Endothelial cell of umbilical vein (primary cell): ENCODE data around the gene SP6. TPM values are rescaled to one million over a fixed set of nuclear protein-coding genes. Genes with fewer than 3 reads are reported as not detected.

Source experiments
- BruUV-seq: library from RNA; stranded (reverse); fragments of 400-500 nt; replicated peaks from 2 replicates; lab custom pipeline; 2021; lab: Mats Ljungman, UMichigan
- CTCF ChIA-PET: fragments of 300-600, 350-600 bp; sonication (Branson Sonifier 250); formaldehyde crosslinking; loops from one replicate; lab custom pipeline; 2021; ENCODE audit warnings: antibody characterized with exemption, inconsistent platforms; lab: Charles Lee
- POLR2A ChIA-PET: fragments of 300-600, 350-600 bp; sonication (Branson Sonifier 250); formaldehyde crosslinking; loops from one replicate; lab custom pipeline; 2021; ENCODE audit warnings: antibody characterized with exemption, inconsistent platforms; lab: Charles Lee
- DNase-seq: peaks from one replicate; pipeline ENCODE4 v3.0.0-alpha.2; 2011; ENCODE audit warnings: low read depth, low spot score
- FAIRE-seq: peaks from 2 replicates; lab custom pipeline; 2011; peaks lifted over from hg19 to GRCh38; lab: Jason Lieb, UNC
- H2AFZ ChIP-seq: 2 replicates; pipeline ENCODE4 v1.6.0; 2012; ENCODE audit warnings: low read depth, low read length, control low read depth, inconsistent platforms
- H3K27ac ChIP-seq: 2 replicates; pipeline ENCODE4 v1.5.1; 2011; ENCODE audit warnings: low read depth, mild to moderate bottlenecking, control low read depth, low read length, moderate library complexity; ENCODE audit not compliant: insufficient read depth
- H3K27me3 ChIP-seq, 2 experiments: 2 replicates each; pipeline versions ENCODE4 v1.6.0 to v1.6.1; 2011; ENCODE audit warnings: low read length in 2 of 2, mixed read lengths in 1 of 2; ENCODE audit not compliant: control insufficient read depth in 2 of 2, insufficient read depth in 2 of 2
- H3K36me3 ChIP-seq, 2 experiments: 2 replicates in 1 of 2; 3 replicates in 1 of 2; pipeline ENCODE4 v1.5.1; 2011; ENCODE audit warnings: low read length in 2 of 2, mild to moderate bottlenecking in 1 of 2, moderate library complexity in 1 of 2; ENCODE audit not compliant: control insufficient read depth in 2 of 2, insufficient read depth in 2 of 2; ENCODE audit errors: extremely low read depth in 1 of 2
- H3K4me1 ChIP-seq: 3 replicates; pipeline ENCODE4 v1.5.1; 2011; ENCODE audit warnings: mild to moderate bottlenecking, low read length; ENCODE audit not compliant: control insufficient read depth, insufficient read depth; ENCODE audit errors: extremely low read depth
- H3K4me2 ChIP-seq: 2 replicates; pipeline ENCODE4 v1.6.1; 2011; ENCODE audit warnings: low read length, control low read depth, mixed read lengths; ENCODE audit not compliant: insufficient read depth
- H3K4me3 ChIP-seq, 3 experiments: fragments of 200-600 bp in 1 of 3; sonication (generic), shearing (Covaris generic) in 1 of 3; replicated peaks in 1 of 3; 2 replicates each; pipeline ENCODE4 v1.5.1; 2011 to 2016; ENCODE audit warnings: control low read depth in 3 of 3, low read length in 3 of 3, mild to moderate bottlenecking in 2 of 3, inconsistent platforms in 1 of 3, low read depth in 1 of 3, moderate library complexity in 1 of 3; ENCODE audit not compliant: insufficient read depth in 1 of 3
- H3K79me2 ChIP-seq: 2 replicates; pipeline ENCODE4 v1.6.0; 2012; ENCODE audit warnings: low read length, inconsistent platforms; ENCODE audit not compliant: control insufficient read depth, insufficient read depth
- H3K9ac ChIP-seq: replicated peaks from 2 replicates; pipeline ENCODE3; 2011; ENCODE audit warnings: low read length, control low read depth; ENCODE audit not compliant: insufficient read depth; ENCODE audit errors: extremely low read depth
- H3K9me1 ChIP-seq: replicated peaks from 3 replicates; pipeline ENCODE4 v1.6.0; 2011; ENCODE audit warnings: mild to moderate bottlenecking, low read length; ENCODE audit not compliant: control insufficient read depth, insufficient read depth; ENCODE audit errors: extremely low read depth
- H3K9me3 ChIP-seq: replicated peaks from 2 replicates; pipeline ENCODE4 v1.5.1; 2012; ENCODE audit warnings: low read length, inconsistent platforms; ENCODE audit not compliant: control insufficient read depth, insufficient read depth
- H4K20me1 ChIP-seq: replicated peaks from 2 replicates; pipeline ENCODE3; 2011; ENCODE audit warnings: mild to moderate bottlenecking, low read length; ENCODE audit not compliant: control insufficient read depth, insufficient read depth; ENCODE audit errors: extremely low read depth
- CTCF ChIP-seq, 2 donors: IDR thresholded peaks; 1 replicate in 1 of 2; 2 replicates in 1 of 2; pipeline ENCODE4 v1.5.1; 2011; ENCODE audit warnings: low read length in 2 of 2, mild to moderate bottlenecking in 2 of 2, moderate library complexity in 2 of 2, control low read depth in 1 of 2, inconsistent platforms in 1 of 2, low read depth in 1 of 2; ENCODE audit not compliant: insufficient read depth in 1 of 2; ENCODE audit errors: extremely low read depth in 1 of 2
- EZH2 ChIP-seq: IDR thresholded peaks from 2 replicates; pipeline ENCODE4 v1.6.1; 2012; ENCODE audit warnings: borderline replicate concordance, low read depth, mild to moderate bottlenecking, moderate library complexity, low read length, inconsistent platforms; ENCODE audit not compliant: severe bottlenecking
- FOS ChIP-seq: IDR thresholded peaks from 2 replicates; pipeline ENCODE4 v1.6.1; 2011; ENCODE audit warnings: mild to moderate bottlenecking, low read length, moderate library complexity, borderline replicate concordance; ENCODE audit not compliant: insufficient read depth
- GATA2 ChIP-seq: IDR thresholded peaks from 2 replicates; pipeline ENCODE4 v1.7.0; 2011; ENCODE audit warnings: low read depth, mild to moderate bottlenecking, moderate library complexity, mixed read lengths, low read length; ENCODE audit not compliant: insufficient read length, insufficient read depth
- JUN ChIP-seq: IDR thresholded peaks from 2 replicates; pipeline ENCODE4 v1.6.1; 2011; ENCODE audit warnings: borderline replicate concordance, low read depth; ENCODE audit not compliant: insufficient read length, insufficient read depth
- MAX ChIP-seq: IDR thresholded peaks from 2 replicates; pipeline ENCODE4 v1.6.1; 2011; ENCODE audit not compliant: insufficient read depth, insufficient read length
- MYC ChIP-seq: IDR thresholded peaks from one replicate; pipeline ENCODE4 v1.6.1; 2011; ENCODE audit warnings: mild to moderate bottlenecking, low read depth, low read length
- POLR2A ChIP-seq: IDR thresholded peaks from 2 replicates; pipeline ENCODE4 v1.6.1; 2012; ENCODE audit warnings: low read depth, mild to moderate bottlenecking, control low read depth, low read length
- POLR2AphosphoS5 ChIP-seq: IDR thresholded peaks from 2 replicates; pipeline ENCODE4 v1.6.1; 2012; ENCODE audit warnings: low read depth, mild to moderate bottlenecking, control low read depth, low read length, moderate library complexity; ENCODE audit not compliant: insufficient read depth
- dilution Hi-C: fragments of 300-500 bp; cut with MboI; formaldehyde crosslinking; loops from one replicate; pipeline ENCODE4 v1.15.0; 2019; ENCODE audit warnings: low sequenced_read_pairs; ENCODE audit not compliant: extremely low pct_ligation_motif_present
- intact Hi-C: fragments of 100-400 bp; cut with micrococcal nuclease; formaldehyde crosslinking; loops from one replicate; pipeline ENCODE4 v1.10.0; 2022
- polyA plus RNA-seq, 4 experiments: library from polyadenylated mRNA; depleted of rRNA in 3 of 4; stranded (reverse) in 3 of 4; unstranded in 1 of 4; fragments of >200 nt; gene quantifications; 2 replicates each; pipeline versions ENCODE4 v1.2.1 to v1.2.3, GENCODE V29; 2011 to 2012; ENCODE audit warnings: missing spikeins in 1 of 4
- total RNA-seq: library from RNA; stranded (reverse); gene quantifications from 2 replicates; pipeline ENCODE4 v1.2.3, GENCODE V29; 2021

Gene SP6
- total and polyA plus RNA-seq, 2 donors (not counting 3 experiments of a cell fraction or from before 2014, with no cell fraction given) = 0.11 to 1.3 TPM

GRCh38 chr17:47834756-47835155 is 16.2 kb downstream of the SP6 start:
- DNase-seq = peak; percentile 29
- BruUV-seq = no TSS peak
- POLR2A ChIA-PET = no interaction called here

GRCh38 chr17:47831934-47832327 is 19.0 kb downstream of the SP6 start:
- no peaks in the 10 kb centered on the region for H3K9me3 ChIP-seq
- no peak for DNase-seq
- TF ChIP-seq FOS = no peak
- no peak for TF ChIP-seq EZH2
- TF ChIP-seq GATA2 = no peak
- no peak for TF ChIP-seq POLR2AphosphoS5
- TF ChIP-seq CTCF (IDR thresholded peaks at IDR 0.05; ENCODE audit: extremely low read depth in 1 of 2, insufficient read depth in 1 of 2, low read depth in 1 of 2, low read length in 2 of 2) = no peak
- no peak for TF ChIP-seq MYC
- TF ChIP-seq POLR2A = no peak
- no peak for TF ChIP-seq MAX
- TF ChIP-seq JUN = no peak
- intact Hi-C loops (loop anchor here (1.0 to 2.0 kb wide), 2 partner anchors 11 to 55 kb away; partner anchors contain the start of gene OSBPL7), dilution Hi-C loops (no loop called here)
- peak overlapping the region in 1 of 3 experiments; percentile 37 for H3K4me3 ChIP-seq
- peak overlapping the region; percentile 5 for H3K9ac ChIP-seq
- H3K9me1 ChIP-seq = no peaks in the 10 kb centered on the region
- peaks cover 28% of the 10 kb centered on the region for H3K4me1 ChIP-seq
- BruUV-seq = no TSS peak
- H3K27me3 ChIP-seq = no peaks in the 10 kb centered on the region
- peak; percentile 26 for FAIRE-seq
- H3K4me2 ChIP-seq = peak overlapping the region; percentile 90
- POLR2A ChIA-PET = interaction anchor here (1.2 kb wide), 2 partner anchors 8 to 10 kb away, joined by 3 to 5 read pairs; partner anchors contain the start of gene OSBPL7
- H3K27ac ChIP-seq = no peak overlapping the region
- CTCF ChIA-PET = interaction anchor here (0.6 to 1.7 kb wide), 12 partner anchors 9 to 168 kb away, joined by 3 to 22 read pairs (median 4); partner anchors contain the start of genes OSBPL7, PNPO and SCRN2
- peaks cover 14% of the 10 kb centered on the region for H3K79me2 ChIP-seq
- no peaks in the 10 kb centered on the region for H4K20me1 ChIP-seq
- peak overlapping the region; percentile 81 for H2AFZ ChIP-seq
- peaks cover 0 to 11% of the 10 kb centered on the region in 2 experiments for H3K36me3 ChIP-seq

More at GRCh38 chr17:47834756-47835155, 16.2 kb downstream of the SP6 start:
- Histone ChIP-seq H3K27ac (no peak overlapping the region), H4K20me1 (no peaks in the 10 kb centered on the region), H2AFZ (no peak overlapping the region), H3K4me2 (no peak overlapping the region), H3K4me1 (peaks cover 28% of the 10 kb centered on the region), H3K9me1 (no peaks in the 10 kb centered on the region), H3K79me2 (peaks cover 13% of the 10 kb centered on the region), H3K4me3 (no peak overlapping the region), H3K9me3 (no peaks in the 10 kb centered on the region), H3K9ac (no peak overlapping the region), H3K27me3 (no peaks in the 10 kb centered on the region), H3K36me3 (peaks cover 0 to 4% of the 10 kb centered on the region in 2 experiments)
- dilution Hi-C loops = no loop called here
- CTCF ChIA-PET = interaction anchor here (1.0 to 1.4 kb wide), 2 partner anchors 114 to 136 kb away, joined by 4 to 5 read pairs; partner anchors contain the start of gene CDK5RAP3
- intact Hi-C loops = no loop called here
- FAIRE-seq = peak; percentile 72
- no peak for TF ChIP-seq MYC
